ENCODE measurements around the gene CYP2E1.
"Not testable (repeated sequence)": the region's sequence is repeated elsewhere in the genome, so short reads cannot be mapped to it uniquely, and the experiment has no call there.

Gene CYP2E1

DNA sequence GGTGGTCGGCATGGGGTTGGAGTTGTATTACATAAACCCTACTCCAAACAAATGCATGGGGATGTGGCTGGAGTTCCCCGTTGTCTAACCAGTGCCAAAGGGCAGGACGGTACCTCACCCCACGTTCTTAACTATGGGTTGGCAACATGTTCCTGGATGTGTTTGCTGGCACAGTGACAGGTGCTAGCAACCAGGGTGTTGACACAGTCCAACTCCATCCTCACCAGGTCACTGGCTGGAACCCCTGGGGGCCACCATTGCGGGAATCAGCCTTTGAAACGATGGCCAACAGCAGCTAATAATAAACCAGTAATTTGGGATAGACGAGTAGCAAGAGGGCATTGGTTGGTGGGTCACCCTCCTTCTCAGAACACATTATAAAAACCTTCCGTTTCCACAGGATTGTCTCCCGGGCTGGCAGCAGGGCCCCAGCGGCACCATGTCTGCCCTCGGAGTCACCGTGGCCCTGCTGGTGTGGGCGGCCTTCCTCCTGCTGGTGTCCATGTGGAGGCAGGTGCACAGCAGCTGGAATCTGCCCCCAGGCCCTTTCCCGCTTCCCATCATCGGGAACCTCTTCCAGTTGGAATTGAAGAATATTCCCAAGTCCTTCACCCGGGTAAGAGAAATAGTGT, at the start of gene CYP2E1:
Gene CYP2E1, plus strand, starts transcription at position 407 of the 632 bp plus-strand sequence. Its CDS starts 33 bp downstream, at position 440.
- H3K4me3 Mint-ChIP-seq = no peak within 1 kb of the TSS
- no peak within 1 kb of the TSS for H3K27ac Mint-ChIP-seq
- H3K9me3 Mint-ChIP-seq = peaks cover 7% of the 10 kb centered on the region
- peaks cover 69% of the 10 kb centered on the region for H3K27me3 Mint-ChIP-seq
- peaks cover 21% of the 10 kb centered on the region for H3K4me1 Mint-ChIP-seq (ENCODE audit: low read depth)
- H3K36me3 Mint-ChIP-seq (ENCODE audit: low read depth) = no peaks in the 10 kb centered on the region

DNA sequence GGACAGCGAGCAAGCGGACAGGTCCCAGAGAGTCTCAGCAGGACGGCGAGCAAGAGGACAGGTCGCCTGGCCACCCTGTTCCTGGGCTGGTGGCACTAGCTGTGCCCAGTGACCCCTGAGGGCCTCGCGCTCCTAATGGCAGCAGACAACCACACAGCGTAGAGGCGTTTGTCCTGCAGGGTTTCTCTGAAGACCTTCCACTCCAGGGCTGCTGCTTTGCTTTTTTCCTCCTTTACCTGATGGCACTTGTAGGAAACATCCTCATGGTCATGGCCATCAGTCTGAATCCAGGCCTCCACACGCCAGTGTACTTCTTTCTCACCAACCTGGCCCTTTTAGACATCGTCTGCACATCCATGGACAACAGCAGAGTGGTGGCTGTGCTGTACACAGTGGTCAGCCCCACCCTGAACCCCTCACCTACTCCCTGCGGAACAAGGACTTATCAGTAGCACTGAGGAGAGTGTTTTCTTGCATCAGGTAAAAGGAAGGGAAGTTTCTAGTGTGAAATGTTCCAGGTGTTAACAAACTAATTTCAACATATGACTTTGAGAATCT, 46.0 kb upstream of the CYP2E1 start:
- H3K27me3 Mint-ChIP-seq = peaks cover 12% of the 10 kb centered on the region
- H3K4me3 Mint-ChIP-seq = no peak overlapping the region
- H3K27ac Mint-ChIP-seq = no peak overlapping the region
- no peaks in the 10 kb centered on the region for H3K4me1 Mint-ChIP-seq (ENCODE audit: low read depth)
- peaks cover 6% of the 10 kb centered on the region for H3K36me3 Mint-ChIP-seq (ENCODE audit: low read depth)
- peaks cover 28% of the 10 kb centered on the region for H3K9me3 Mint-ChIP-seq

DNA sequence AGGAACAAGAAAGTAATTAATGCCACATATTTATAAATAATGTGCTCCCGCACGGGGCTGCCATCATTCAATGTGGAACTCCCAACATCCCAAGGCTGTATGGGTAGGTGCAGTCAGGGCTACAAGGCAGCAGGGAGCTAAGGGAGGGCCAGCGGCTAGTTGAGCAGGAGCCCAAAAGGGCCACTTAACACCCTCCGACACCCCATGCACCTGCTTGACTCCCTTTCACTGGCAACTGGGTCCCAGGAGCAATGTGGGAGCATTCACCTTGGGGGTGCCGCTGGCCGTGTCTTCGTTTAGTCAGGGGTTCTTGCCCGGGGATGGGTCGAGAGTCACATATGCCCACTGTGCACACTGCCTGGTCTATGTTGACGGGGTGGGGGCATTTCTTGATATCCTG, 45.5 kb upstream of the CYP2E1 start:
- Mint-ChIP-seq H3K36me3 (ENCODE audit: low read depth) (peaks cover 8% of the 10 kb centered on the region), H3K27me3 (peaks cover 14% of the 10 kb centered on the region), H3K9me3 (peaks cover 33% of the 10 kb centered on the region), H3K4me1 (ENCODE audit: low read depth) (no peaks in the 10 kb centered on the region), H3K4me3 (no peak overlapping the region), H3K27ac (no peak overlapping the region)

GRCh38 chr10:133484818-133485217, 42.3 kb upstream of the CYP2E1 start:
- Mint-ChIP-seq H3K4me1 (ENCODE audit: low read depth) (peaks cover 4% of the 10 kb centered on the region), H3K9me3 (peaks cover 43% of the 10 kb centered on the region), H3K27me3 (peaks cover 18% of the 10 kb centered on the region), H3K4me3 (no peak overlapping the region), H3K27ac (no peak overlapping the region), H3K36me3 (ENCODE audit: low read depth) (peaks cover 17% of the 10 kb centered on the region)

- H3K9me3 Mint-ChIP-seq = peaks cover 43% of the 10 kb centered on the region
- peaks cover 12% of the 10 kb centered on the region for H3K4me1 Mint-ChIP-seq (ENCODE audit: low read depth)
Measured at GRCh38 chr10:133487085-133487484, 40.1 kb upstream of the CYP2E1 start.

DNA sequence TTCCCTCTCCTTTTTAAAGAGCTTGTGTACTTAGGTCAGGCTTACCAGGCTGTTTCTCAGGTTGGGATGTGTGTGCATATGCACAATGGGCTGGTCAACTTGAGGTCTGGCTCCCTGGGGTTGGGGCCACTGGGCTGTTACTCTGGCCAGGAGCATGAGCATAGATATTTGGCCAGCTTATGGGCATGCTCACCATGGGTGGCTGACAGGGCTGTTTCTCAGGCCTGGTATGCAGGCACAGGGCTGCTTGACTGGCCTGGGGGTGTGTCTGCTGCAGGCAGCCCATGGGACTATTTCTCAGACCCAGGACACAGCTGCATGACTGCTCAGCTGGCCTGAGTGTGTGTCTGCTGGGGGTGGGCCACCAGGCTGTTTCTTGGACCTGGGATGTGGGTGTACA, 38.8 kb upstream of the CYP2E1 start:
- Mint-ChIP-seq H3K9me3 (peaks cover 34% of the 10 kb centered on the region), H3K27me3 (peaks cover 14% of the 10 kb centered on the region), H3K4me1 (ENCODE audit: low read depth) (peaks cover 12% of the 10 kb centered on the region), H3K27ac (no peak overlapping the region), H3K4me3 (no peak overlapping the region), H3K36me3 (ENCODE audit: low read depth) (peaks cover 17% of the 10 kb centered on the region)

More at GRCh38 chr10:133487085-133487484, 40.1 kb upstream of the CYP2E1 start:
- Mint-ChIP-seq H3K36me3 (ENCODE audit: low read depth) (peaks cover 17% of the 10 kb centered on the region), H3K27me3 (peaks cover 18% of the 10 kb centered on the region), H3K4me3 (no peak overlapping the region), H3K27ac (no peak overlapping the region)

DNA sequence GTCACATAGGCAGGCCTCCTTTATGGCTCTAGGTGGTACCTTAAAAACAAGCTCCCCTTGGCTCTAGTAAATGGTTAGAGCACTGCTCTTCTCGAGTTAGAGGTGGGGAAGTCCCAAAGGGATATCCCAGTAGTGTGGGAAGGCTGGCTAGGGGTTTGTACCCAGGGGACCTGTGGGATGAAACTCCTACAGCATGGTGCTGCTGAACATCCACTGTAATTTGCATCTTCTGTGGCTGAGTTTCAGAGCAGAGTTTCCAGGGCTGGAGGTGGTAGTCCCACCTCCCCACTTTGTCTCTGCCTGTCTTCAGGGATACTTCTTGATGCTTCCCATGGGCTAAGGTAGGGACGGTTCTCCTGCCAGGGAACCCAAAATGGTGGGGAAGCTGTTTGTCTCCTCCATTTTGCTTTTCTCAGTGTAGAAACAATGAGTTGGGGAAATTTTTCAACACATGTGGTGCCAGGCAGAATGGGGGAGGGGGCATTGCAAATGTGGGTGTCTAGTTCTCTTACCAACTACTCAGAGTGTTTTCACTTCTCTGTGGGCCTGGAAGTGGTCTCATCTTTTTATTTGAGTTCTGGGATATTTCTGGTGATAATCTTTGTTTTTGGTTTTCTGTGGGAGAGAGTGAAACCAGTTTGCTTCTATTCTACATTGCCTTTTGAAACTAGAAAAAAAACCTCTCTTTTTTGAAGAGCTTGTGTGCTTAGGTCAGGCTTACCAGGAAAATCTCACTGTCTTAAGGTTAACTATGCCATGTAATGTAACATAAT, 37.2 kb upstream of the CYP2E1 start:
- Mint-ChIP-seq H3K36me3 (ENCODE audit: low read depth) (peaks cover 17% of the 10 kb centered on the region), H3K27ac (no peak overlapping the region), H3K9me3 (peaks cover 26% of the 10 kb centered on the region), H3K27me3 (peaks cover 10% of the 10 kb centered on the region), H3K4me1 (ENCODE audit: low read depth) (peaks cover 12% of the 10 kb centered on the region), H3K4me3 (no peak overlapping the region)

DNA sequence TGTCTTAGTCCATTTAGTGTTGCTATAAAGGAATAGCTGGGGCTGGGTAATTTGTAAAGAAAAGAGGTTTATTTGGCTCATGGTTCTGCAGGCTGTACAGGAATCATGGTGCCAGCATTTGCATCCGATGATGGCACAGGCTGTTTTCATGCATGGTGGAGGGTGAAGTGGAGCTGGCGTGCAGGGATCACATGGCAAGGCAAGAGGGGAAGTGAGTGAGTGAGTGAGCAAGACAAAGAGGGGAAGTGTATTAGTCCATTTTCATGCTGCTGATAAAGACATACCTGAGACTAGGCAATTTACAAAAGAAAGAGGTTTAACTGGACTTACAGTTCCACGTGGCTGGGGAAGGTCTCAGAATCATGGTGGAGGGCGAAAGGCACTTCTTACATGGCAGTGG, 33.6 kb upstream of the CYP2E1 start:
- H3K27me3 Mint-ChIP-seq; H3K27ac Mint-ChIP-seq; H3K9me3 Mint-ChIP-seq; H3K4me3 Mint-ChIP-seq; H3K36me3 Mint-ChIP-seq (ENCODE audit: low read depth): not testable (repeated sequence)
- peaks cover 12% of the 10 kb centered on the region for H3K4me1 Mint-ChIP-seq (ENCODE audit: low read depth)

DNA sequence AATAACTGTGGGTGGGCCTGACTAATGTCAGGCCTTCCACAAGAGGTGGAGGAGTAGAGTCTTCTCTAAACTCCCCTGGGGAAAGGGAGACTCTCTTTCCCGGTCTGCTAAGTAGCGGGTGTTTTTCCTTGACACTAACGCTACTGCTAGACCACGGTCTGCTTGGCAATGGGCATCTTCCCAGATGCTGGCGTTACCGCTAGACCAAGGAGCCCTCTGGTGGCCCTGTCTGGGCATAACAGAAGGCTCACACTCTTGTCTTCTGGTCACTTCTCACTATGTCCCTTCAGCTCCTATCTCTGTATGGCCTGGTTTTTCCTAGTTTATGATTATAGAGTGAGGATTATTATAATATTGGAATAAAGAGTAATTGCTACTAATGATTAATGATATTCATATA, 29.8 kb upstream of the CYP2E1 start:
- H3K4me1 Mint-ChIP-seq (ENCODE audit: low read depth); H3K9me3 Mint-ChIP-seq; H3K4me3 Mint-ChIP-seq; H3K36me3 Mint-ChIP-seq (ENCODE audit: low read depth); H3K27me3 Mint-ChIP-seq; H3K27ac Mint-ChIP-seq: not testable (repeated sequence)

GRCh38 chr10:133499176-133499575, 28.0 kb upstream of the CYP2E1 start:
- not testable (repeated sequence) for H3K9me3 Mint-ChIP-seq; H3K4me1 Mint-ChIP-seq (ENCODE audit: low read depth); H3K36me3 Mint-ChIP-seq (ENCODE audit: low read depth); H3K27me3 Mint-ChIP-seq; H3K4me3 Mint-ChIP-seq; H3K27ac Mint-ChIP-seq

DNA sequence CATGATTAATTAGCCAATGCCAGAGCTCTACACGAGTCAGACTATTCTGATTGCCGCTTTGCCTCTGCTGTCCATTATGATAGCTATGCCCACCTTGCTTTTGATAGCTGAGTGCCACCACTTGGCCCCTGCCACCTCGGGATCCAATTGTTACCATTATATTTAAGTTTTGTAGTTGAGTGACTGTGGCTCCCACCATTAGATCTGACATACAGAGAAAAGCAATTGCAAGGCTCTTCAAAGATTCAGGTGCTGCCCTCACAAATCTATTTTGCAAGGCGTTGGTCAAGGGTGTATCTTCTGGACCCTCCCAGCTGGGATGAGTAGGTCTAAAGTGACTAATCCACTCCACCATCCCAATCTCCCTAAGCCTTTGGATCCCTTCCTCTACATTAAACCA, 26.3 kb upstream of the CYP2E1 start:
- not testable (repeated sequence) for H3K27me3 Mint-ChIP-seq; H3K4me1 Mint-ChIP-seq (ENCODE audit: low read depth); H3K27ac Mint-ChIP-seq; H3K36me3 Mint-ChIP-seq (ENCODE audit: low read depth); H3K9me3 Mint-ChIP-seq; H3K4me3 Mint-ChIP-seq

DNA sequence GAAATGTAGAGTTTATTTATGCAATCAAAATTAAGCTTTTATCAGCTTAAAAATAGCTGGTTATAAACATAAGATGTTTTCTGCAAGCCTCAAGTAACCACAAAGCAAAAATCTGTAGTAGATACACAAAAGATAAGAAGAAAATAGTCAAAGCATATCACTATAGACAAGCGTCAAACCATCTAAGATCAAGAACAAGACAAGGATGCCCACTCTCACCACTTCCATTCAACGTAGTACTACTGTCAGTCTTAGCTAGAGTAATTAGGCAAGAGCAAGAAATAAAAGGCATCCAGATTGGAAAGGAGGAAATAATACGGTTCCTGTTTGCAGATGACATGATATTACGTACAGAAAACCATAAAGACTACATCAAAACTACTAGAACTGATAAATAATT, 17.5 kb upstream of the CYP2E1 start:
- Mint-ChIP-seq H3K36me3 (ENCODE audit: low read depth) (no peaks in the 10 kb centered on the region), H3K9me3 (no peaks in the 10 kb centered on the region), H3K4me3 (no peak overlapping the region), H3K27ac (no peak overlapping the region), H3K4me1 (ENCODE audit: low read depth) (no peaks in the 10 kb centered on the region), H3K27me3 (peaks cover 37% of the 10 kb centered on the region)

DNA sequence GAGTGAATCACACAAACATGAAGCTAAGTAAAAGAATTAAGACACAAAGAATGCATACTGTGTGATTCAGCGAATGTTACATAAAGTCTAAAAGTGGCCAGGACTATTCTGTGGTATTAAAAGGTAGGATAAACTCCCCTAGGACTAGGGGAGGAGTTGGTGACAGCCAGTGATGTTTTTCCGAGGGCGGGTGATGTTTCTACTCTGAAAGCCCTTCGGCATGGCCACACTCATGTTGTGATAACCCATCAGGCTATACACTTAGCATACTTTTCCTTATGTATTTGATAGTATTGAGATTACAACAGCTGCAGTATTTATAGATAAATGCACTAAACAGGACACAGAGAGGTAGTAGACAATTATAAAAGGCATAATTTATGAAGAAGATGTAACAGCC, 15.8 kb upstream of the CYP2E1 start:
- H3K4me1 Mint-ChIP-seq (ENCODE audit: low read depth) = no peaks in the 10 kb centered on the region
- peaks cover 41% of the 10 kb centered on the region for H3K27me3 Mint-ChIP-seq

GRCh38 chr10:133511907-133512528, 15.1 kb upstream of the CYP2E1 start:
- peaks cover 41% of the 10 kb centered on the region for H3K27me3 Mint-ChIP-seq
- H3K4me1 Mint-ChIP-seq (ENCODE audit: low read depth) = no peaks in the 10 kb centered on the region
- no peaks in the 10 kb centered on the region for H3K9me3 Mint-ChIP-seq
- no peak overlapping the region for H3K4me3 Mint-ChIP-seq
- H3K27ac Mint-ChIP-seq = no peak overlapping the region
- no peaks in the 10 kb centered on the region for H3K36me3 Mint-ChIP-seq (ENCODE audit: low read depth)

More for the DNA sequence above, 15.8 kb upstream of the CYP2E1 start:
- no peak overlapping the region for H3K4me3 Mint-ChIP-seq
- H3K36me3 Mint-ChIP-seq (ENCODE audit: low read depth) = no peaks in the 10 kb centered on the region
- H3K9me3 Mint-ChIP-seq = no peaks in the 10 kb centered on the region
- no peak overlapping the region for H3K27ac Mint-ChIP-seq

DNA sequence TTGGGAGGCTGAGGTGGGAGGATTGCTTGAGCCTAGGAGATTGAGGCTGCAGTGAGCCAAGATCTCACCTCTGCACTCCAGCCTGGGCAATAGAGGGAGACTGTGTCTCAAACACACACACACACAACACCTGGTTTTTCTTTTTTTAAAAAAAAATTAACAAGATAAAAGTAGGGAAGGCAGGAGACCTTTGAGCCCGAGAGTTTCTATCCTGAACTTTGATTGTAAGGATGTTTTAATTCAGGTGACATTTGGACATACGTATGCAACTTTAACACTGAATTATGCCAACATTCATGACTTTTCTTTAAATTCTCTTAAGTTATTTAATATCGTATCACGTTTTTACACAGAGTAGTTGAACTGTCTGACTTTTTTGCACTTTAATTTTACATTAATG, 11.7 kb upstream of the CYP2E1 start:
- H3K4me1 Mint-ChIP-seq (ENCODE audit: low read depth) = peaks cover 10% of the 10 kb centered on the region
- H3K27me3 Mint-ChIP-seq = peaks cover 23% of the 10 kb centered on the region
- no peak overlapping the region for H3K4me3 Mint-ChIP-seq
- H3K27ac Mint-ChIP-seq = no peak overlapping the region
- H3K36me3 Mint-ChIP-seq (ENCODE audit: low read depth) = no peaks in the 10 kb centered on the region
- no peaks in the 10 kb centered on the region for H3K9me3 Mint-ChIP-seq
